TTC549 (cell line): ENCODE measurements around the gene MDC1.

Source experiments
- FAIRE-seq: peaks from 2 replicates; lab custom pipeline; 2012; peaks lifted over from hg19 to GRCh38; lab: Jason Lieb, UNC

MDC1 gene

GRCh38 chr6:30747300-30747687 is 30.2 kb upstream of the MDC1 start:
- no peak for FAIRE-seq

GRCh38 chr6:30744054-30744805 is 27.1 kb upstream of the MDC1 start, which contains the start of gene IER3:
Gene IER3 (minus strand): TSS chr6:30744547. CDS start chr6:30744518, 29 bp downstream.
- no peak for FAIRE-seq

- no peak for FAIRE-seq
Observed at GRCh38 chr6:30743099-30744053, 26.3 kb upstream of the MDC1 start.

- no peak for FAIRE-seq
Observed at GRCh38 chr6:30742316-30743098, 25.4 kb upstream of the MDC1 start, which contains the start of gene FLOT1. Gene FLOT1 (minus strand): TSS chr6:30742687. CDS start chr6:30742189, 498 bp downstream.

GRCh38 chr6:30741789-30742315 is 24.8 kb upstream of the MDC1 start:
- FAIRE-seq: no peak

GRCh38 chr6:30741063-30741779 is 24.1 kb upstream of the MDC1 start:
- no peak for FAIRE-seq

- FAIRE-seq: no peak
Observed at GRCh38 chr6:30740540-30740870, 23.4 kb upstream of the MDC1 start.

GRCh38 chr6:30738532-30738931 is 21.5 kb upstream of the MDC1 start:
- no peak for FAIRE-seq

GRCh38 chr6:30735668-30736314 is 18.7 kb upstream of the MDC1 start:
- no peak for FAIRE-seq

GRCh38 chr6:30732237-30732943 is 15.3 kb upstream of the MDC1 start:
- FAIRE-seq: no peak

- no peak for FAIRE-seq
Observed at GRCh38 chr6:30730601-30731435, 13.7 kb upstream of the MDC1 start.

GRCh38 chr6:30727920-30728553 is 11.0 kb upstream of the MDC1 start:
- no peak for FAIRE-seq

GRCh38 chr6:30726506-30727413 is 9.7 kb upstream of the MDC1 start:
- no peak for FAIRE-seq

GRCh38 chr6:30725713-30726505 is 8.8 kb upstream of the MDC1 start:
- no peak for FAIRE-seq

- FAIRE-seq: no peak
Observed at GRCh38 chr6:30724906-30725667, 8.0 kb upstream of the MDC1 start.
